K562 (cell line): Measurements from ENCODE around the gene RANGAP1. TPM values are rescaled to one million over a fixed set of nuclear protein-coding genes. Genes with fewer than 3 reads are reported as not detected.

Experiments
- ATAC-seq: fragments of 200-7000 bp; cut with Tn5 transposase; 3 replicates; pipeline ENCODE4 v1.9.1; 2020; ENCODE audit warnings: moderate library complexity
- BruUV-seq: library from RNA; stranded (reverse); fragments of 400-500 nt; replicated peaks from 2 replicates; lab custom pipeline; 2021; lab: Mats Ljungman, UMichigan
- CTCF ChIA-PET: fragments of 300-600 bp; formaldehyde crosslinking; extraction: SDS; loops from one replicate; lab custom pipeline; 2021; ENCODE audit warnings: low intra/inter-chr PET ratio; lab: Yijun Ruan, JAX
- POLR2A ChIA-PET: fragments of 300-600, 350-650 bp; sonication (Branson Sonifier 250); formaldehyde crosslinking; extraction: SDS; loops from one replicate; lab custom pipeline; 2021; ENCODE audit warnings: antibody characterized with exemption, inconsistent platforms; lab: Yijun Ruan, JAX
- DNase-seq, 4 experiments: peaks; one replicate each; pipeline versions ENCODE4 v3.0.0 to v3.0.0-alpha.2; 2011 to 2018; ENCODE audit warnings: low spot score in 3 of 4, mixed read lengths in 3 of 4; ENCODE audit errors: extremely low read depth in 1 of 4
- FAIRE-seq: peaks from 2 replicates; lab custom pipeline; 2011; peaks lifted over from hg19 to GRCh38; lab: Jason Lieb, UNC
- H2AFZ ChIP-seq: 2 replicates; pipeline ENCODE4 v1.6.0; 2011; ENCODE audit warnings: low read depth, low read length, control low read depth, inconsistent platforms
- H3K27ac ChIP-seq: fragments of 200-600 bp; 3 replicates; pipeline ENCODE4 v1.8.0; 2011; ENCODE audit warnings: low read depth, mild to moderate bottlenecking, control low read depth, inconsistent platforms, low read length, moderate library complexity, mixed read lengths; ENCODE audit errors: extremely low read depth
- H3K27me3 ChIP-seq, 2 experiments: fragments of 300-600 bp in 1 of 2; 2 replicates in 1 of 2; 3 replicates in 1 of 2; pipeline versions ENCODE4 v1.6.0 to v1.8.0; 2011; ENCODE audit warnings: inconsistent platforms in 2 of 2, low read length in 2 of 2, mild to moderate bottlenecking in 1 of 2, mixed read lengths in 1 of 2, moderate library complexity in 1 of 2; ENCODE audit not compliant: control insufficient read depth in 2 of 2, insufficient read depth in 2 of 2
- H3K36me3 ChIP-seq: fragments of 300-600 bp; 3 replicates; pipeline ENCODE4 v1.8.0; 2011; ENCODE audit warnings: mild to moderate bottlenecking, low read length, inconsistent platforms; ENCODE audit not compliant: control insufficient read depth, insufficient read depth
- H3K4me1 ChIP-seq, 2 experiments: fragments of 200-600 bp in 1 of 2; replicated peaks in 1 of 2; 2 replicates in 1 of 2; 3 replicates in 1 of 2; pipeline versions ENCODE4 v1.5.1 to v1.8.0; 2011; ENCODE audit warnings: inconsistent platforms in 2 of 2, low read length in 2 of 2, mild to moderate bottlenecking in 1 of 2, mixed read lengths in 1 of 2, moderate library complexity in 1 of 2; ENCODE audit not compliant: control insufficient read depth in 2 of 2, insufficient read depth in 2 of 2
- H3K4me2 ChIP-seq: 2 replicates; pipeline ENCODE4 v1.6.1; 2011; ENCODE audit warnings: low read length, control low read depth, inconsistent platforms, mixed read lengths; ENCODE audit not compliant: insufficient read depth
- H3K4me3 ChIP-seq: fragments of 200-600 bp; sonication (generic), shearing (Covaris generic); 2 replicates; pipeline ENCODE4 v1.5.1; 2016; ENCODE audit warnings: control low read depth, inconsistent platforms
- H3K79me2 ChIP-seq: fragments of 200-600 bp; 3 replicates; pipeline ENCODE4 v1.8.0; 2011; ENCODE audit warnings: low read length, inconsistent platforms; ENCODE audit not compliant: control insufficient read depth, insufficient read depth
- H3K9ac ChIP-seq, 2 experiments: 2 replicates each; pipeline versions ENCODE4 v1.6.0 to v1.6.1; 2011; ENCODE audit warnings: low read depth in 2 of 2, low read length in 2 of 2, control low read depth in 1 of 2, inconsistent platforms in 1 of 2, mild to moderate bottlenecking in 1 of 2, mixed read lengths in 1 of 2; ENCODE audit not compliant: insufficient read depth in 1 of 2
- H3K9me1 ChIP-seq: one replicate; pipeline ENCODE4 v1.6.0; 2011; ENCODE audit warnings: inconsistent platforms, mild to moderate bottlenecking, low read length, moderate library complexity; ENCODE audit not compliant: control insufficient read depth, insufficient read depth
- H3K9me3 ChIP-seq: replicated peaks from 2 replicates; pipeline ENCODE4 v1.5.1; 2011; ENCODE audit warnings: low read depth, low read length, inconsistent platforms; ENCODE audit not compliant: control insufficient read depth, insufficient read depth
- H4K20me1 ChIP-seq: replicated peaks from 2 replicates; pipeline ENCODE4 v1.6.1; 2011; ENCODE audit warnings: low read length, inconsistent platforms, mixed read lengths; ENCODE audit not compliant: control insufficient read depth, insufficient read depth
- BCOR ChIP-seq: fragments of 450-650 bp; IDR thresholded peaks from 2 replicates; pipeline ENCODE4 v1.6.1; 2016
- CREB1 ChIP-seq, 2 experiments: sonication (generic) in 1 of 2; formaldehyde crosslinking in 1 of 2; IDR thresholded peaks; 2 replicates each; pipeline versions ENCODE4 v1.6.1 to v1.8.0; 2012 to 2022; ENCODE audit warnings: inconsistent platforms in 1 of 2, mild to moderate bottlenecking in 1 of 2, missing genetic modification reagents in 1 of 2, moderate library complexity in 1 of 2
- CTBP1 ChIP-seq: fragments of 450-650 bp; IDR thresholded peaks from 2 replicates; pipeline ENCODE4 v1.6.1; 2016; ENCODE audit warnings: borderline replicate concordance
- CXXC5 ChIP-seq: fragments of 250-450 bp; sonication (Bioruptor Pico); IDR thresholded peaks from 2 replicates; pipeline ENCODE4 v1.8.0; 2022; ENCODE audit warnings: inconsistent platforms, mild to moderate bottlenecking, moderate library complexity
- DACH1 ChIP-seq: fragments of 450-650 bp; IDR thresholded peaks from 2 replicates; pipeline ENCODE4 v1.6.1; 2018; ENCODE audit not compliant: partially characterized antibody
- ETV5 ChIP-seq: sonication (generic); formaldehyde crosslinking; IDR thresholded peaks from 2 replicates; pipeline ENCODE4 v1.4.0; 2020; ENCODE audit warnings: low read depth, mild to moderate bottlenecking, missing genetic modification reagents
- JUNB ChIP-seq: fragments of 450-650 bp; formaldehyde crosslinking; conservative IDR thresholded peaks from 2 replicates; pipeline ENCODE4 v1.4.0; 2020; ENCODE audit warnings: mild to moderate bottlenecking
- KDM5B ChIP-seq: fragments of 200-600 bp; sonication (generic); IDR thresholded peaks from 2 replicates; pipeline ENCODE4 v1.6.1; 2012; ENCODE audit warnings: low read depth, mild to moderate bottlenecking, moderate library complexity, low read length, control low read depth, inconsistent platforms; ENCODE audit not compliant: insufficient replicate concordance
- NFATC3 ChIP-seq: fragments of 450-650 bp; IDR thresholded peaks from 2 replicates; pipeline ENCODE4 v1.6.1; 2017; ENCODE audit warnings: mild to moderate bottlenecking
- POLR2G ChIP-seq: fragments of 200-400 bp; formaldehyde crosslinking; IDR thresholded peaks from 2 replicates; pipeline ENCODE4 v1.6.1; 2017; ENCODE audit warnings: low read depth, mild to moderate bottlenecking, antibody characterized with exemption, low read length, moderate library complexity
- RBFOX2 ChIP-seq: fragments of 200-400 bp; formaldehyde crosslinking; IDR thresholded peaks from 2 replicates; pipeline ENCODE4 v1.6.1; 2017; ENCODE audit warnings: low read depth, mild to moderate bottlenecking, low read length, moderate library complexity
- RBM25 ChIP-seq: fragments of 200-400 bp; formaldehyde crosslinking; IDR thresholded peaks from 2 replicates; pipeline ENCODE4 v1.6.1; 2018; ENCODE audit warnings: low read length, low read depth, moderate library complexity; ENCODE audit not compliant: severe bottlenecking
- SAFB ChIP-seq: fragments of 200-400 bp; formaldehyde crosslinking; IDR thresholded peaks from 2 replicates; pipeline ENCODE4 v1.6.1; 2017; ENCODE audit warnings: low read depth, low read length, borderline replicate concordance
- TOE1 ChIP-seq, 2 experiments: fragments of 450-650 bp in 1 of 2; sonication (generic) in 1 of 2; formaldehyde crosslinking in 1 of 2; IDR thresholded peaks; 2 replicates each; pipeline versions ENCODE4 v1.7.1 to v1.8.0; 2016 to 2022; ENCODE audit warnings: borderline replicate concordance in 2 of 2, mild to moderate bottlenecking in 2 of 2, antibody characterized with exemption in 1 of 2, inconsistent platforms in 1 of 2, low read depth in 1 of 2, missing genetic modification reagents in 1 of 2, moderate library complexity in 1 of 2
- WGBS: fragments of 100-300 bp; shearing (Covaris generic); methylation state at CpG from one replicate; pipeline ENCODE4 v1.1.6; 2016; ENCODE audit warnings: low coverage, mixed read lengths; ENCODE audit not compliant: insufficient coverage; ENCODE audit errors: missing lambda C conversion rate; 5-methylcytosine and 5-hydroxymethylcytosine counted together
- in situ Hi-C: fragments of 300-500 bp; cut with MboI; formaldehyde crosslinking; loops from 4 replicates; pipeline ENCODE4 v1.15.0; 2018; ENCODE audit warnings: inconsistent platforms, mixed read lengths
- intact Hi-C: fragments of 100-400 bp; cut with micrococcal nuclease; formaldehyde crosslinking; loops from 2 replicates; pipeline ENCODE4 v1.14.2; 2022
- polyA plus RNA-seq, 8 experiments: library from polyadenylated mRNA; depleted of rRNA in 4 of 8; stranded (reverse) in 5 of 8; unstranded in 3 of 8; fragments of >200 nt; fragmentation: Nextera tagmentation in 2 of 8; fragmentation: Illumina TruSeq in 1 of 8; extraction: Ambion mirVana in 2 of 8; extraction: Trizol in 1 of 8; gene quantifications; 2 replicates each; pipeline versions ENCODE4 v1.2.1 to v1.2.3, GENCODE V29; 2011 to 2014; ENCODE audit warnings: inconsistent platforms in 1 of 8, missing spikeins in 1 of 8
- total RNA-seq, 7 experiments: library from RNA; depleted of rRNA in 6 of 7; stranded (reverse); fragments of >200 nt in 6 of 7; fragmentation: Illumina TruSeq in 2 of 7; extraction: Trizol in 2 of 7; gene quantifications; 2 replicates each; pipeline versions ENCODE4 v1.2.1 to v1.2.3, GENCODE V29; 2011 to 2021; ENCODE audit warnings: low replicate concordance in 1 of 7
- TF ChIP-seq, protein P1 (sequence below): fragments of 200-800 bp; sonication (Bioruptor generic); IDR thresholded peaks from 2 replicates; pipeline ENCODE4 v1.6.1; 2017; ENCODE audit warnings: missing genetic modification characterization, missing compliant biosample characterization
- TF ChIP-seq, protein P2 (sequence below): fragments of 450-650 bp; IDR thresholded peaks from 2 replicates; pipeline ENCODE4 v1.6.1; 2016; ENCODE audit warnings: mild to moderate bottlenecking

RANGAP1 gene
- total and polyA plus RNA-seq, 9 of the 15 experiments (the other 6 are each of a cell fraction or from before 2014, with no cell fraction given) = 2.1 to 104 (median 50.6) TPM

DNA sequence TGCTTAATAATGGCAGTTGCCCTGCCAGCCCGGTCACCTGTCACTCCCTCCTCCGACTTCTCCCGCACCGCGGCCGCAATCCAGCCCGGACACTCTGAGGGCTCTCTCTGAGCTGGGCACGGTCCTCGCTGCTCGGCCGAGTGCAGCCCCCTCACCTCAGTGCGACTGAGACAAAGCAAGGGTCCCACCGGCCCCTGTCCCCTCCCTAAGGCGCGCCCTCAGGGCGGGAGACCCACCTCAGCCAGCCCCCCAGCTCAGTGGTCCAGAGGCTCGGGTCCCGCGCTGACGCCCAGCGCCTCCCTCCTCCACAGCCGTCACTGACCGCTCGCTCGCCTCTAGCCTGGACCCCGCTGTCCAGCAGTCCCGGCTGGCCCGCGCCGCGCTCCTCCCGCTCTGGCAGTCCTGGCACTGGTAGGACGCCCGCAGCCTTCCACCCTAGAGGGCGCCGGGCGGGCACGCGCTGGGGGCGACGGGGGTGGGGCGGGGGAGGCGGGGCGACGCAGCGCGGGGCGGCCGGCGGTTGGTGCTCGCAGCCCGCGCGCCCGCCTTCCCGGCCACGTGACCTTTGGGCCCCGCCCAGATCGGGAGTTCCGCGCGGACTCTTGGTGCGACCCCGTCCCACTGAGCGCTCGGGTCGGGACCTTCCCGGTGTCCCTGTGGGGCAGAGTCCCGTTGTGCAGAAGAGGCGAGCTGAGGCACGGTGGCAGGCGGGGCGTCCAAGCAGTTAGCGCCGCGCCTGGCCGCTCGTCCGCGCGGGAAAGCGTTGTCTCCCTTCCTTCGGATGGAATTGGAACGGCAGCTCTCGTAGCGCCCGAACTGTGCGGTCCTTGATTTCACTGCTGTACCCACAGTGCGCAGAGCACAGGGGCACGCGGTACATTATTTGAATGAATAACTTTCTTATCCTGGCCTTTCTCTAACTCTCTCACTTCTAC is 88.7 kb downstream of the RANGAP1 start:
- POLR2A ChIA-PET = interaction anchor here (0.6 to 1.1 kb wide), 7 partner anchors 10 to 298 kb away, joined by 3 to 5 read pairs (median 3); no protein-coding TSS in a partner anchor
- no peak for TF ChIP-seq DACH1
- peak; percentile 59; the same call in 1 of the 2 replicates for TF ChIP-seq ETV5 (CRISPR knock-in tag)
- no peak for TF ChIP-seq JUNB (CRISPR knock-in tag)
- TF ChIP-seq POLR2G = peak; percentile 34; the same call in 1 of the 2 replicates
- TF ChIP-seq, protein P1, sequence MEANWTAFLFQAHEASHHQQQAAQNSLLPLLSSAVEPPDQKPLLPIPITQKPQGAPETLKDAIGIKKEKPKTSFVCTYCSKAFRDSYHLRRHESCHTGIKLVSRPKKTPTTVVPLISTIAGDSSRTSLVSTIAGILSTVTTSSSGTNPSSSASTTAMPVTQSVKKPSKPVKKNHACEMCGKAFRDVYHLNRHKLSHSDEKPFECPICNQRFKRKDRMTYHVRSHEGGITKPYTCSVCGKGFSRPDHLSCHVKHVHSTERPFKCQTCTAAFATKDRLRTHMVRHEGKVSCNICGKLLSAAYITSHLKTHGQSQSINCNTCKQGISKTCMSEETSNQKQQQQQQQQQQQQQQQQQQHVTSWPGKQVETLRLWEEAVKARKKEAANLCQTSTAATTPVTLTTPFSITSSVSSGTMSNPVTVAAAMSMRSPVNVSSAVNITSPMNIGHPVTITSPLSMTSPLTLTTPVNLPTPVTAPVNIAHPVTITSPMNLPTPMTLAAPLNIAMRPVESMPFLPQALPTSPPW (CRISPR knock-in tag) = peak; percentile 96
- TF ChIP-seq SAFB = no peak
- no peak for TF ChIP-seq CREB1 (IDR thresholded peaks at IDR 0.05)
- peak; percentile 34; the same call in 1 of the 2 replicates for TF ChIP-seq CREB1 (CRISPR knock-in tag; IDR thresholded peaks at IDR 0.05)
- 0 out of 2 replicates have a peak, but pooled peaks have one; percentile 32 for TF ChIP-seq BCOR
- peak; percentile 22 for TF ChIP-seq RBM25
- TF ChIP-seq CXXC5 (CRISPR knock-in tag) = peak; percentile 50
- peak; percentile 34; the same call in 1 of the 2 replicates for TF ChIP-seq RBFOX2
- TF ChIP-seq, protein P2, sequence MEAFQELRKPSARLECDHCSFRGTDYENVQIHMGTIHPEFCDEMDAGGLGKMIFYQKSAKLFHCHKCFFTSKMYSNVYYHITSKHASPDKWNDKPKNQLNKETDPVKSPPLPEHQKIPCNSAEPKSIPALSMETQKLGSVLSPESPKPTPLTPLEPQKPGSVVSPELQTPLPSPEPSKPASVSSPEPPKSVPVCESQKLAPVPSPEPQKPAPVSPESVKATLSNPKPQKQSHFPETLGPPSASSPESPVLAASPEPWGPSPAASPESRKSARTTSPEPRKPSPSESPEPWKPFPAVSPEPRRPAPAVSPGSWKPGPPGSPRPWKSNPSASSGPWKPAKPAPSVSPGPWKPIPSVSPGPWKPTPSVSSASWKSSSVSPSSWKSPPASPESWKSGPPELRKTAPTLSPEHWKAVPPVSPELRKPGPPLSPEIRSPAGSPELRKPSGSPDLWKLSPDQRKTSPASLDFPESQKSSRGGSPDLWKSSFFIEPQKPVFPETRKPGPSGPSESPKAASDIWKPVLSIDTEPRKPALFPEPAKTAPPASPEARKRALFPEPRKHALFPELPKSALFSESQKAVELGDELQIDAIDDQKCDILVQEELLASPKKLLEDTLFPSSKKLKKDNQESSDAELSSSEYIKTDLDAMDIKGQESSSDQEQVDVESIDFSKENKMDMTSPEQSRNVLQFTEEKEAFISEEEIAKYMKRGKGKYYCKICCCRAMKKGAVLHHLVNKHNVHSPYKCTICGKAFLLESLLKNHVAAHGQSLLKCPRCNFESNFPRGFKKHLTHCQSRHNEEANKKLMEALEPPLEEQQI = no peak
- TF ChIP-seq KDM5B = peak; percentile 25
- no peak for TF ChIP-seq NFATC3
- peak; percentile 81; the same call in 1 of the 2 replicates for TF ChIP-seq TOE1 (IDR thresholded peaks at IDR 0.05; ENCODE audit: borderline replicate concordance)
- TF ChIP-seq TOE1 (CRISPR knock-in tag; IDR thresholded peaks at IDR 0.05; ENCODE audit: borderline replicate concordance, low read depth) = no peak
- peak; percentile 41; the same call in 1 of the 2 replicates for TF ChIP-seq CTBP1

More for the DNA sequence above, 88.7 kb downstream of the RANGAP1 start:
- BruUV-seq = no TSS peak
- DNase-seq = peak; percentile 76 to 93 (median 90)
- peak; percentile 95 for ATAC-seq
- CTCF ChIA-PET = interaction anchor here (0.6 kb wide), 1 partner anchor 184 kb away, joined by 3 read pairs; no protein-coding TSS in a partner anchor
- no peak overlapping the region for H3K27ac ChIP-seq
- H3K9me3 ChIP-seq = no peaks in the 10 kb centered on the region
- H3K4me2 ChIP-seq = peak overlapping the region; percentile 89
- WGBS = 0% methylated on average over 33 of the region's 91 CpGs
- H3K4me3 ChIP-seq = peak overlapping the region; percentile 59
- intact Hi-C loops (no loop called here), in situ Hi-C loops (no loop called here)
- H4K20me1 ChIP-seq = no peaks in the 10 kb centered on the region
- peak overlapping the region; percentile 49 to 93; a peak in 3 of 4 replicates for H3K9ac ChIP-seq
- H3K27me3 ChIP-seq = no peaks in the 10 kb centered on the region
- no peaks in the 10 kb centered on the region for H3K79me2 ChIP-seq
- no peak for FAIRE-seq
- H3K4me1 ChIP-seq = peaks cover 0 to 17% of the 10 kb centered on the region in 2 experiments; a peak in 3 of 5 replicates
- H3K36me3 ChIP-seq = no peaks in the 10 kb centered on the region
- H2AFZ ChIP-seq = peak overlapping the region; percentile 98
- H3K9me1 ChIP-seq = no peaks in the 10 kb centered on the region
